Hematopoietic multipotent progenitor cell (in vitro differentiated cells): ENCODE measurements around the gene MPV17L2. TPM values are rescaled to one million over a fixed set of nuclear protein-coding genes. Genes with fewer than 3 reads are reported as not detected.

Source experiments
- DNase-seq, 3 donors: peaks; one replicate each; pipeline ENCODE4 v3.0.0-alpha.2; 2011 to 2015; ENCODE audit warnings: low read depth in 2 of 3, low spot score in 2 of 3
- small RNA-seq: library from RNA; depleted of rRNA; stranded (forward); fragments of <200 nt; gene quantifications from one replicate; pipeline ENCODE3, GENCODE V24; 2012
- total RNA-seq: library from RNA; depleted of rRNA; stranded (reverse); fragments of >200 nt; gene quantifications from one replicate; pipeline ENCODE4 v1.2.3, GENCODE V29; 2012

The MPV17L2 gene
- total RNA-seq, 1 donor, result 12.4 TPM

DNA sequence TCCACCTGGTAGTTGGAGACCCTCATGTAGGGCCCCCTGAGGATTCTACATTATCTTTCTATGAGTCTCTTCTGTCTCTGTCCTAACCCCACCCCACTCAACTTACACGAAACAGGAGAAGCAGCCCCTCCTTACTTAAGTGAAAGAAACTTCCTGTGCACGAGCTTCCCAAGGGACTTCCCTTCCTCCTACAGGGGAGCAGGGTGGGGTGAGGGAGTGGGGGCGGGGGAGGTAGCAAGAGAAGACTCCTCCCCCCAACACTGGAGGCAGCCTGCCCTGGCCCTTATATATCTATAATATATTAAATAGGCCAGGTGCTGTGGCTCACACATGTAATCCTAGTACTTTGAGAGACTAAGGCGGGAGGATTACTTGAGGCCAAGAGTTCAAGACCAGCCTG lies 38.8 kb downstream of the MPV17L2 start:
- no peak for DNase-seq

DNA sequence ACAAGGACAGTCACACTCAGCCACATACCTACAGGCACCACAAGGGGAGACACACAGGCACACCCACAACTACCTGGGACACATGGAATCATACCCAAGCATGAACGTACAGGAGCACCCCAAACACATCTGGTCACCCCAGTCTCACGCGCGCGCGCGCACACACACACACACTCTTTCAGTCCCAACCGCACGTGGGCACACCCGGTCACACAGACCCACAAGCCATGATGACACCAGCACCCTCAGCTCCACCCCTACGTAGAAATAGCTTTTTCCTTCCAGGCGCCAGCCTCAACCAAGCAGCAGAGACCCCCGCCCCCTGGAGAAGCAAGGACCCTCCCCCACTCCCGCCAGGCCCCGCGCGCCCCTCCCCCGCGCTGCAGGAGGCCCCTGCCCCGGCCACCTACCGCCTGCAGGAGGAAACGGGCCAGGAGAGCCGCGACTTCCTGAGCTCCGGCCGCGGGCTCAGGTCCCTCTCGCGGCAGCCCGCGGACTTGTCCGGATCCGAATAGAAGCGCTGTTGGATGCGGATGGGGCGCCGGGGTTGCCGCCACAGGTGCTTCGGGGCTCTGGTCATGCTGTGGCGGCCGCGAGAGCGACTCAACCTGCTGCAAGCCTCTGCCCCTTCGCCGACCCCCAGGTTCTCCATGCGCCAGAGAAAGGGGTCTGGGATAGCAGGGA lies 39.7 kb downstream of the MPV17L2 start:
- DNase-seq, result no peak

DNA sequence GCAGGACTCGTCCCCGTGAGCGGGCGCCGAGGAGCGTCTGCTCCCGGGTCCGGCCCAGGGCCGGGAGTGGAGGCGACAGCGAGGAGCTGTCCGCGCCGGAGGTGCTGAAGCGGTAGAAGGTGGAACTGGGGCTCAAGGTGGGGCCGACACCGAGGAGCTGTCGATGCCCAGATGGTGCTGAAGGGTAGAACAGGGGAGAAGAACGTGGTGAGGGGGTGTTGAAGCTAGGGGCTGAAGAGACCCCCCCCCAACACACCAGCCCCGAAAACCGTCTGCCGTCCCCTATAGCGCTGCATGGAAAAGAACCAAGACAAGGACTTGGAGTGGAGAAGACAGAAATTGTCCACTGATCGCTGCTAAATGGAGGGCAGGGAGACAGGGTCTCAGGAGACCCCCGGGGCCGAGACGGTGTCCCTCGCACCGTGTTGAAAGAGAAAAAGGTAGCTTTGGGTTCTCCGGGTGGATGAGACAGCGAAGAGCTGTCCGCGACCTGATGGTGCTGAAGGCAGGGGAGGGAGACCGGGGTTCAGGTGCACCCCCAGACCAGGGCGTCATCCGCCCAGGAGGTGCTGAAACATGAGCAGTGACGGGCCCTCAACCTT lies 40.3 kb downstream of the MPV17L2 start:
- DNase-seq, result peak in 2 of 3 donors; percentile 73 to 75

DNA sequence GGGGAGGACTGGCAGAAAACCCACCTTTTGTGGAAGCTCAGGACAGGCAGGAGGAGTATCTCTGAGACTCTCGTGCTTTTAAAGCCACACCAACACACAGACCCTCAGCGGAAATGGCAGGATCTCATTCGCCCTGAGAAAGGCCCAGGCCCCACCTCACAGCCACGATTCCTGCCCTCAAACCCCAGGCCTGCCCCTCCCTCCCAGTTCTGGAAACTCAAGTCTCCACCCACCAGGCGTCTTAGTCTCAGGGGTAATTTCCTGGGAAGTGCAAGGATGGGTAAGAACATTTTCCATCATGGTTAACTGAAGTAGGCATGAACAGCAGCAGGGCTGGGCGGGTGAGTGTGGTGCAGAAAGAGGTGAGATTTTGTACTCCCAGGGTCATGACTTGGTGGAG lies 41.2 kb downstream of the MPV17L2 start:
- no peak for DNase-seq

DNA sequence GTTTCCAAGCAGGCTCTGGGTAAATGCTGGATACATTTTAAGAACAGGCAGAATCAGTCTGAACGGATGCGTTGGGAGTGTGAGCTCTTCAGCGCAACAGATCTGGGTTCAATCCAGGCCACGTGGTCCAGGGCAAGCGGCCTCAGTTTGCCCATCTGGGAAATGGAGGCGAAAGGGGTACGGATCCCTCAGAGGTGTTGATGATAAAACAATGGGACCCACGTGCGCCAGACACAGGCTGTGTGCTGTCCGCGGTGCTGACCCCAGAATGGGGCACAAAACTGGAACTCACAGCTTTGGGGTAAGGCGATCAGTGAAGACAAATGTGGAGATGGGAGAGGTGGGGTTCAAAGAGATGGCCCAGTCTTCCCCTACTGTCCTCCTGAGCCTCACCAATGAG lies 46.3 kb downstream of the MPV17L2 start:
- peak in 1 of 3 donors; percentile 21 for DNase-seq

DNA sequence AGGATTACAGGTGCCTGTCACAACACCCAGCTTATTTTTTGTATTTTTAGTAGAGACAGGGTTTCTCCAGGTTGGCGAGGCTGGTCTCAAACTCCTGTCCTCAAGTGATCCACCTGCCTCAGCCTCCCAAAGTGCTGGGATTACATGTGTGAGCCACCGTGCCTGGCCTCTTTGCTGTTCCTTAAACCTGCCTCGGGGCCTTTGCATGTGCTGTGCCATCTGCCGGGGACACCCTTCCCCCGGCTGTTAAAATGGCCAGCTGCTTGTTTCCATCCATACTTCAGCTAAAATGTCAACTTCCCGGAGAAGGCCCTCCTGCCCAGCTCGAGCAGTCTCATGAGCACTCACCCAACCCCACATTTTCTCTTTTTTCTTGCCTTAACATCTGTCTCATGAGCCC lies 52.3 kb downstream of the MPV17L2 start:
- DNase-seq, result no peak

Small RNA genes within 50 kb of the gene (small RNA-seq; reads per million reads assigned to genes)
- gene IFI30, result not detected

Other genes starting within 250 kb of the MPV17L2 start
- gene KCNN1, start 226.1 kb upstream of the MPV17L2 start, total RNA-seq, result under 0.01 TPM
- gene ARRDC2, start 185.0 kb upstream of the MPV17L2 start, total RNA-seq, result 87.5 TPM
- gene IL12RB1, start 106.3 kb upstream of the MPV17L2 start, total RNA-seq, result 7.5 TPM
- 8.1 TPM for gene MAST3, start 95.4 kb upstream of the MPV17L2 start, total RNA-seq
- gene PIK3R2, start 40.1 kb upstream of the MPV17L2 start, total RNA-seq, result 19.9 TPM
- gene IFI30, start 19.4 kb upstream of the MPV17L2 start, total RNA-seq, result 25.0 TPM
- 1.9 TPM for gene RAB3A, start 10.8 kb downstream of the MPV17L2 start, total RNA-seq
- under 0.01 TPM for gene PDE4C, start 33.2 kb downstream of the MPV17L2 start, total RNA-seq
- gene IQCN, start 81.2 kb downstream of the MPV17L2 start, total RNA-seq, result 36.1 TPM
- 1,478 TPM for gene JUND, start 88.4 kb downstream of the MPV17L2 start, total RNA-seq
- gene LSM4, start 129.9 kb downstream of the MPV17L2 start, total RNA-seq, result 125 TPM
- gene PGPEP1, start 147.4 kb downstream of the MPV17L2 start, total RNA-seq, result 47.7 TPM
- 0.27 TPM for gene GDF15, start 192.9 kb downstream of the MPV17L2 start, total RNA-seq
- gene LRRC25, start 204.4 kb downstream of the MPV17L2 start, total RNA-seq, result 5.4 TPM
- 82.1 TPM for gene SSBP4, start 226.2 kb downstream of the MPV17L2 start, total RNA-seq
- gene ISYNA1, start 244.9 kb downstream of the MPV17L2 start, total RNA-seq, result 109 TPM